ENCODE data around the gene CYP2C19.
"Not testable (repeated sequence)": the region's sequence is repeated elsewhere in the genome, so short reads cannot be mapped to it uniquely, and the experiment has no call there.

Gene CYP2C19

GRCh38 chr10:94762393-94762792 lies at the start of gene CYP2C19:
Gene CYP2C19 (plus strand): TSS chr10:94762681. CDS start chr10:94762706, 25 bp downstream.
- no peak for DNase-seq (ENCODE audit: low read depth in 2 of 2)

DNA sequence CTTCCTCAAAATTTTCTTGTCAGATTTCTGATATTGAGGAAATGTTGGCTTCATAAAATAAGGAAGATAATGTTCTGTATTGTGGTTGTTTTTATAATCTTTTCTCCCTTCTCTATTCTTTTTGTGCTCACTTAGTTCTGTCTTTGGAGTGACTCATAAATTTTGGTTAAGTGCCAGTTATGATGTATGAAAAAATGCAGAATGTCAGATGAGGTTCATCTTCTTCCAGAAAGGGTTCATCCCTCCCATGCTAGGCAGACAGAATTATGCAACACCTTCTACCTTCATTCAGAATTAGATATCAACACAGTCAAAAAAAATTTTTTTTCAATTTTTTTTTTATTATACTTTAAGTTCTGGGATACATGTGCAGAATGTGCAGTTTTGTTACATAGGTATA lies 36.6 kb upstream of the CYP2C19 start:
- DNase-seq (ENCODE audit: low read depth in 2 of 2), result no peak

DNA sequence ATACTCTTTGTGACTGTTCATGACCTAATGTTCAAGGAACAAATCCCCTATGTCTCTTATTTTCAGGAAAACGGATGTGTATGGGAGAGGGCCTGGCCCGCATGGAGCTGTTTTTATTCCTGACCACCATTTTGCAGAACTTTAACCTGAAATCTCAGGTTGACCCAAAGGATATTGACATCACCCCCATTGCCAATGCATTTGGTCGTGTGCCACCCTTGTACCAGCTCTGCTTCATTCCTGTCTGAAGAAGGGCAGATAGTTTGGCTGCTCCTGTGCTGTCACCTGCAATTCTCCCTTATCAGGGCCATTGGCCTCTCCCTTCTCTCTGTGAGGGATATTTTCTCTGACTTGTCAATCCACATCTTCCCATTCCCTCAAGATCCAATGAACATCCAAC lies 27.3 kb upstream of the CYP2C19 start:
- DNase-seq (ENCODE audit: low read depth in 2 of 2), result no peak

DNA sequence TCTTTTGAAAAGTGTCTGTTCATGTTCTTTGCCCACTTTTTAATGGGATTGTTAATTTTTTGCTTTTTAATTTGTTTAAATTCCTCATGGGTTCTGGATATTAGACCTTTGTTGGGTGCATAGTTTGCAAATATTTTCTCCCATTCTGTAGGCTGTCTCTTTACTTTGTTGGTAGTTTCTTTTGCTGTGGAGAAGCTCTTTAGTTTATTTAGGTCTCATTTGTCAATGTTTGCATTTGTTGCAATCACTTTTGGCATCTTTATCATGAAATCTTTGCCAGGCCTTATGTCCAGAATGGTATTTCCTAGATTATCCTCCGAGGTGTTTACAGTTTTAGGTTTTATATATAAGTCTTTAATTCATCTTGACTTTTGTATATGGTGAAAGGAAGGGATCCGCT lies 23.9 kb upstream of the CYP2C19 start:
- no peak for DNase-seq (ENCODE audit: low read depth in 2 of 2)

GRCh38 chr10:94747137-94747536 lies 15.3 kb upstream of the CYP2C19 start:
- DNase-seq (ENCODE audit: low read depth in 2 of 2), result no peak

GRCh38 chr10:94747838-94748237 lies 14.6 kb upstream of the CYP2C19 start:
- no peak for DNase-seq (ENCODE audit: low read depth in 2 of 2)

DNA sequence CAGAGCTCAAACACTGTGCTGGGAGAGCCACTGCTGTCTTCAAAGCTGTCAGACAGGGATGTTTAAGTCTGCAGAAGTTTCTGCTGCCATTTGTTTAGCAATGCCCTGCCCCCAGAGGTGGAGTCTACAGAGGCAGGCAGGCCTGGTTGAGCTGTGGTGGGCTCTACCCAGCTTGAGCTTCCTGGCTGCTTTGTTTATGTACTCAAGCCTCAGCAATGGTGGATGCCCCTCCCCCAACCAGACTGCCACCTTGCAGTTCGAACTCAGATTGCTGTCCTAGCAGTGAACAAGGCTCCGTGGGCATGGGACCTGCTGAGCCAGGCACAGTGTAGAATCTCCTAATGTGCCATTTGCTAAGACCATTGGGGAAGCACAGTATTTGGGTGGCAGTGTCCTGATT lies 4.6 kb upstream of the CYP2C19 start:
- DNase-seq (ENCODE audit: low read depth in 2 of 2), result no peak

GRCh38 chr10:94760586-94761178 lies 1.8 kb upstream of the CYP2C19 start:
- no peak for DNase-seq (ENCODE audit: low read depth in 2 of 2)

- not testable (repeated sequence) for DNase-seq (ENCODE audit: low read depth in 2 of 2)
Measured at GRCh38 chr10:94775425-94775824, 12.9 kb downstream of the CYP2C19 start.

DNA sequence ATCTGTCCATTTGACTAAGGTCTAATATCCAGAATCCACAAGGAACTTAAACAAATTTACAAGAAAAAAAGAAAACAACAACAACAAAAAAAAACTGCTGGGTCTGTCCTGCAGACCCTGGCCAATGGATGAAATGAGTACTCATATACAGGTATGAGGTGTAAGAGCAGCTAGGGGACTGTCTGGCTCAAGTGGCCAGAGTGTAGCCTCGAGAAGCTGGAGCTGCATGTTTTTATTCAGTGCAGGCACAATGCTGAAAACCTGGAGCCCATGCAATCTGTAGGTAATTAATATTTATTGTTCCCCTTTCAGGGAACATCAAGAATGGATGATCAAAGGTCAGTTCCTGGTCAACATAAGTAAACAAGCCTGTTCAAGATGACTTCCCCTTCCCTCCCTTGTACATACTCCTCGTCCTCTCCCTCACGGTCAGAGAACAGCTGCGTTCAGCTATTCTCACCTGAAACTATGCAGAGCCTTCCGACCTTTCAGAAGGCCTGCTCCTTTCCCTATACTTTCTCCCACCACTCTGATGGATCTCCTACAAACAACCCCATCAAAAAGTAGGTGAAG lies 15.5 kb downstream of the CYP2C19 start:
- DNase-seq (ENCODE audit: low read depth in 2 of 2), result no peak

DNA sequence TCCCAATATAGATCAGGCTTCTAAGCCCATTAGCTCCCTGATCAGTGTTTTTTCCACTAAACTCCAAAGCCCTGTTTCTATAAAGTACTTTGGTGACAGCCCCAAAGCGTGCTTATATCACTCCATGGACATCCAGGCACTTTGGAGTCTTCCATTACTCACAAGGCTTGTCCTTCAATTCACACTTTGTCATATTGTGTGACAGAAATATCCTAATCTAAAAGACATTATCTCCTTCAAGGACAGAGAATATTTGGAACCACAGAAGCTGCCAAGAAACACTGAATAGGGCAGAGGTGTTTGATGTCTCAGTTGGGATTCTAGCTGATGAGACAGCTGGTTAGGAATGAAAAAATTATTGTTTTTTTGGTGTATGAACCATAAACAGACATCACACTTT lies 18.4 kb downstream of the CYP2C19 start:
- DNase-seq (ENCODE audit: low read depth in 2 of 2), result no peak

GRCh38 chr10:94784256-94784655 lies 21.8 kb downstream of the CYP2C19 start:
- DNase-seq (ENCODE audit: low read depth in 2 of 2), result no peak

GRCh38 chr10:94785211-94785610 lies 22.7 kb downstream of the CYP2C19 start:
- DNase-seq (ENCODE audit: low read depth in 2 of 2), result no peak

DNA sequence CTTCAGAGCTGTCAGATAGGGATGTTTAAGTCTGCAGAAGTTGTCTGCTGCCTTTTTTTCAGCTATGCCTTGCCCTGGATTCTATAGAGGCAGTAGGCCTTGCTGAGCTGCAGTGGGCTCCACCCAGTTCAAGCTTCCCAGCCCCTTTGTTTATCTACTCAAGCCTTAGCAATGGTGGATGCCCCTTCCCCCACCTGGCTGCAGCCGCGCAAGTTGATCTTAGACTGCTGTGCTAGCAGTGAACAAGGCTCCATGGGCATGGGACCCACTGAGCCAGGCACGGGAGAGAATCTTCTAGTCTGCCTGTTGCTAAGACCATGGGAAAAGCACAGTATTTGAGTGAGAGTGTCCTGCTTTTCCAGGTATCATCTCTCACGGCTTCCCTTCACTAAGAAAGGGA lies 38.1 kb downstream of the CYP2C19 start:
- not testable (repeated sequence) for DNase-seq (ENCODE audit: low read depth in 2 of 2)

GRCh38 chr10:94803307-94803706 lies 40.8 kb downstream of the CYP2C19 start:
- no peak for DNase-seq (ENCODE audit: low read depth in 2 of 2)

- not testable (repeated sequence) for DNase-seq (ENCODE audit: low read depth in 2 of 2)
Measured at GRCh38 chr10:94830025-94830424, 67.5 kb downstream of the CYP2C19 start.

DNA sequence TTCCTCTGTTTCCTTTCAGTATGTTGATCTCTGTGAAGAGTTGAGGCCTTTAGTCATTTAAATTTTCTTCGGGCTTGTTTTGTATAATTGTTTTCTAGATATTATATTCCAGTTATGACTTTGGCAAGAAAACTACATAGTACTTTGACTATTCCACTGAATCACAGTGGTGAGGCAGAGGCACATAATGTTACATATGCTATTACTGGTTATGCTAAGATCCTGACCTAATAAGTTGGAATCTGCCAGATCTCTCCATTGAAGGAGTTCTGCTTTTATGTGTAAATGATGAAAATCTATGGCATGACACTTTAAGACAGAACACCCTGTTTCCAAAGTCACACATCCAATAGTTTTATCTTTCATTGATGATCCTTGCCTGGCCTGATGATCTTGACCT lies 83.7 kb downstream of the CYP2C19 start:
- no peak for DNase-seq (ENCODE audit: low read depth in 2 of 2)

GRCh38 chr10:94850766-94851165 lies 88.3 kb downstream of the CYP2C19 start:
- no peak for DNase-seq (ENCODE audit: low read depth in 2 of 2)

DNA sequence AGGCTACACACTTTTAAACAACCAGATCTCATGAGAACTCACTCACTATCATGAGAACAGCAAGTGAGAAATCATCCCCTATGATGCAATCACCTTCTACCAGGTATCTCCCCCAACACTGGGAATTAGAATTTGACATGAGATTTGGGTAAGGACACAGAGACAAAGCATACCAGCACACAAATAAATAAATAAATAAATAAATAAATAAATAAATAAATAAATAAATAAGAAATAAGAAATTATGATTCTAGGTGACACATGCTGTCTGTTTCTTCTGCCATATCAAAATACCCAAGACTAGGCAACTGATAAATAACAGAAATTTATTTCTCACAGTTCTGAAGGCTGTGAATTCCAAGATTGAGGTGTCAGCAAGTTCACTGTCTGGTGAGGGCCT lies 88.8 kb downstream of the CYP2C19 start:
- no peak for DNase-seq (ENCODE audit: low read depth in 2 of 2)

DNA sequence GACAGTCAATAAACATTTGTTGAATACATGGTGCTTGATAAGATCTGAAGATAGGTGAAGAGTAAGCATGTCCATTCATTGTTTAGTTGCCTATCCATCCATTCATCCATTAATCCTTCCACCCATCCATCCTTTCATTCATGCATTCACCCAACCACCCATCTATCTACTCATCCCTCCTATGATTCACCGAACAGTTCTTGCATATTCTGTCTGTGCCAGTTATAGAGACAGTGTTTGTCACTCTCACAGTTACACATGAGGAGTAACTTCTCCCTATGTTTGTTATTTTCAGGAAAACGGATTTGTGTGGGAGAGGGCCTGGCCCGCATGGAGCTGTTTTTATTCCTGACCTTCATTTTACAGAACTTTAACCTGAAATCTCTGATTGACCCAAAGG lies 90.0 kb downstream of the CYP2C19 start:
- DNase-seq (ENCODE audit: low read depth in 2 of 2), result no peak

DNA sequence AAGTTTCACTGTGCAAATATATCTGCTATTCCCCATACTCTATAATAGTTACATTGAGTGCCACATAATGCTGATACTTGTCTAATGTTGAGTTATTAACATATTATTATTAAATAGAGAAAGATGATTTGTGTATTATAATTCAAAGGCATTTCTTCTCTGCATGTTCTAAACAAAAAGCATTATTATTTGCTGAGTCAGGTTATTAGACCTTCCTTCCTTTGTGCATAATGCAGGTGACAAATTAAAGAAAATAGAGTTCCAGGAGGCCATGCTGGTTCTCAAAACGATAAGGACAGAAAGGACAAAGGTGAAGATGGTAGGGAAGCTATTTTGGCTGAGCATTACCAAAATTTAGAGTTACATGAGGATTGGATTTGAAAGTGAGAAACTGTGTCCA lies 90.6 kb downstream of the CYP2C19 start:
- no peak for DNase-seq (ENCODE audit: low read depth in 2 of 2)

DNA sequence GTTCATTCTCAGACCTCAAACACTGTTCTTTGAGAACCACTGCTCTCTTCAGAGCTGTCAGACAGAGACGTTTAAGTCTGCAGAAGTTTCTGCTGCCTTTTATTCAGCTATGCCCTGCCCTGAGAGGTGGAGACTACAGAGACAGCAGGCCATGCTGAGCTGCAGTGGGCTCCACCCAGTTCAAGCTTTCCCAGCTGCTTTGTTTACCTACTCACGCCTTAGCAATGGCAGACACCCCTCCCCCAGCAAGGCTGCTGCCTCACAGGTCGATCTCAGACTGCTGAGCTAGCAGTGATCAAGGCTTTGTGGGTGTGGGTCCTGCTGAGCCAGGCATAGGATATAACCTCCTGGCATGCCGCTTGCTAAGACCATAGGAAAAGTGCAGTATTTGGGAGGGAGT lies 95.5 kb downstream of the CYP2C19 start:
- no peak for DNase-seq (ENCODE audit: low read depth in 2 of 2)

GRCh38 chr10:94859086-94859485 lies 96.6 kb downstream of the CYP2C19 start:
- no peak for DNase-seq (ENCODE audit: low read depth in 2 of 2)

DNA sequence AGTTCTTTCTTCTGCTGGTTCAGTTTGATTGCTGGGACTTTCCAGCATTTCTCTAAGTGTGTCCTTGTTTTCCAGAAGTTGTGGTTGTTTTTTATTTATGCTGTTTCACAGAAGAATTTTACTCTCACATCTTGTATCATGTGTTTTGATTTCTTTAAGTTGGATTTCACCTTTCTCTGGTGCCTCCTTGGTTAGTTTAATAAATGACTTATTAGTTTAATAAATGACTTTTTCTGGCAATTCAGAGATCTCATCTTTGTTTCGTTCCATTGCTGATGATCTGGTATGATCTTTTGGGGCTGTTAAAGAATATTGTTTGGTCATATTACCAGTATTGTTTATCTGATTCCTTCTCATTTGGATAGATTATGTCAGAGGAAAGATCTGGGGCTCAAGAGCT lies 116.2 kb downstream of the CYP2C19 start:
- no peak for DNase-seq (ENCODE audit: low read depth in 2 of 2)
